KOPT-K1 (cell line): ENCODE data around the gene RBM4.
A peak's percentile ranks its signal among the peaks of the same experiment; 100 is the strongest.

Source experiments
- H3K27ac ChIP-seq: fragments of 200-600 bp; sonication (generic); 2 replicates; pipeline ENCODE4 v1.5.1; 2016; ENCODE audit warnings: antibody characterized with exemption, mild to moderate bottlenecking, low read depth, low read length; ENCODE audit not compliant: poor library complexity, severe bottlenecking
- H3K36me3 ChIP-seq: fragments of 200-600 bp; sonication (generic); 2 replicates; pipeline ENCODE4 v1.5.1; 2017; ENCODE audit warnings: antibody characterized with exemption, mild to moderate bottlenecking, low read length, moderate library complexity; ENCODE audit not compliant: insufficient read depth
- H3K9me3 ChIP-seq: fragments of 200-600 bp; sonication (generic); 2 replicates; pipeline ENCODE4 v1.5.1; 2017; ENCODE audit warnings: antibody characterized with exemption, low read length, mild to moderate bottlenecking; ENCODE audit not compliant: insufficient read depth, poor library complexity, severe bottlenecking

The RBM4 gene

DNA sequence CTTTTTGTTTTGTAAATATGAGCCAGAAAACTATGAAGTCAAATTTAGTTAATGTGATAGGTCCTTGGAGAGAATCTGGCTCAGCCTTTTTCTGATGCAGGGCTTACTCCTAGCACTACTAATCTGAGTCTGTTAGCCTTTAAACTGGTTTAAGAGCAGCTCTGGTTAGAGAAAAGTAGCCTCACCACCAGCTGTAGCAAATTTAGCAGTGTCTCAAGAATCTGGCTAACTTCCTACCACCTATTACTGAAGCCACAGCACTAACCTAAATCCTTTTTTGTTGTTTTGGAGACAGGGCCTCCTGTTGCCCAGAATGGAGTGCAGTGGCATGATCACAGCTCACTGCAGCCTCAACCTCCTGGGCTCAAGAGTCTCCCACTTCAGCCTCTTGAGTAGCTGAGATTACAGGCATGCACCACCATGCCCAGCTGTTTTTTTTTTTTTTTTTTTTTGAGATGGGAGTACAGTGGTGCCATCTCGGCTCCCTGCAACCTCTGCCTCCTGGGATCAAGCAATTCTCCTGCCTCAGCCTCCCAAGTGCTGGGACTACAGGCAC lies 25.3 kb downstream of the RBM4 start:
- Histone ChIP-seq H3K36me3 (peaks cover 99% of the 10 kb centered on the region), H3K9me3 (no peaks in the 10 kb centered on the region), H3K27ac (no peak overlapping the region)

DNA sequence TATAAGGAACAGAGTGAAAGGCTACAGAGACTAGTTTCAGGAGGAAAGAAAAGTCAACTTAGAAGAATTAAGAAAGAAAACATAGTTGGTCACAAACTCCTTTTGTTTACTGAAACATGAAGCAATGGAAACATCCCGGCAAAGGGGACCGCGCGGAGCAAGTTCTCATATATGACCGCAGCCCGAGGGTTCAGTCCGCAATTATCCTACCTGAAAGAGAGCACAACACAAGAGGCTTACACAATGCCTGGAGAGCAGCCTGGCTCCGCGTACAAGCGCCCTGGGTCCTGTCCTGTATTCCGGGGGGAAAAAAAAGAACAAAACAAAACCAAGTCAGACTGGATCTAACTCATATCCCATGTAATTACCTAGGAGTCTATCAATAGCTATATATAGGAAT lies 26.9 kb downstream of the RBM4 start:
- Histone ChIP-seq H3K9me3 (no peaks in the 10 kb centered on the region), H3K27ac (no peak overlapping the region), H3K36me3 (peaks cover 99% of the 10 kb centered on the region)

DNA sequence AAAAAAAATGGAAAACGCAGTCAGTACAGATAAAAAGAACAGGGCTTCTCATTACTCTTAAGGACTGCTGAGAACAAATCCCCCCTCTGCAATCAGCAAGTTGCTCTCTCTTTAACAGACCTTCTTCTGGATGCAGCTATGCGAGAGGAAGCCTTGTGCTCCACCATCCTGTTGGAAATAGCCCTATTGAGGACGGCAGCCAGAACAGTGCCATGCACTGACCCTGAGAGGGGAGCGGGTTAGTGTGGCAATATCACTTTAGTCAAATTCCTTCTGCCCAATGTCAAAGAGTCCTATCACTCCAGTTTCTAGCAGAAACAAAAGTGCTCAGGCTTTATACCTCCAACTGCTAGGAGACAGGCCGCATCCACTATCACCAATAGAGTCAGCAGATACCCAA lies 32.3 kb downstream of the RBM4 start:
- Histone ChIP-seq H3K9me3 (no peaks in the 10 kb centered on the region), H3K36me3 (peaks cover 71% of the 10 kb centered on the region), H3K27ac (no peak overlapping the region)

DNA sequence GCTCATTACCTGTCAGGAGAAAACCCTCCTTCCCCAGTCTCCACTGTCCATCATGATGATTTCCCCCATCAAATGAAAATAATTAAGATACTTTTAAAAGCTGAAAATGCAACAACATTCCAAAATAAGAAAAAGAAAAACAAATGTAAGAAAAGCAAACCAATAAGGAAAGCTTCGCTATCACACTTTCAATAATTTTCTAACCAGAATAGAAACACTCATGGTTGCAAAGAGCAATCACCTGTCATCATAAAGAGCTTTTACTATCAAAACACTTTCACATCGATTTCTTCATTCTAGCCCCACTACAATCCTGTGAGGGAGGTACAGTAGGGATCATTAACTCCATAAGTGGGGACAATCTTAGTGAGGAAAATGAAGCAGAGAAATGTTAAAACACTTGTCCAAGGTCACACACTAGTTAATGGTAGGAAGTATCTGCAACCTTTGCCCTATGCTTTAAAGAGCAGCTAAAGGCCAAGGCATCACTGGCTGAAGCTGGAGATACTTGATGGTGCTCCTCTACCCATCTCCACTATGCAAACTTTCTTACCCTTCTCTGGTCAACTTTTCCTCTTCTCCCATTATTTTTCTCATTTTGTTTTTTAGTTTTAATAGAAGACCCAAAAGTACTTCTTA lies 36.6 kb downstream of the RBM4 start:
- no peak overlapping the region for H3K27ac ChIP-seq
- H3K36me3 ChIP-seq: peaks cover 28% of the 10 kb centered on the region
- no peaks in the 10 kb centered on the region for H3K9me3 ChIP-seq

- Histone ChIP-seq H3K9me3 (no peaks in the 10 kb centered on the region), H3K27ac (peak overlapping the region; percentile 65), H3K36me3 (peaks cover 15% of the 10 kb centered on the region)
Observed at GRCh38 chr11:66676282-66676919, 37.9 kb downstream of the RBM4 start.

DNA sequence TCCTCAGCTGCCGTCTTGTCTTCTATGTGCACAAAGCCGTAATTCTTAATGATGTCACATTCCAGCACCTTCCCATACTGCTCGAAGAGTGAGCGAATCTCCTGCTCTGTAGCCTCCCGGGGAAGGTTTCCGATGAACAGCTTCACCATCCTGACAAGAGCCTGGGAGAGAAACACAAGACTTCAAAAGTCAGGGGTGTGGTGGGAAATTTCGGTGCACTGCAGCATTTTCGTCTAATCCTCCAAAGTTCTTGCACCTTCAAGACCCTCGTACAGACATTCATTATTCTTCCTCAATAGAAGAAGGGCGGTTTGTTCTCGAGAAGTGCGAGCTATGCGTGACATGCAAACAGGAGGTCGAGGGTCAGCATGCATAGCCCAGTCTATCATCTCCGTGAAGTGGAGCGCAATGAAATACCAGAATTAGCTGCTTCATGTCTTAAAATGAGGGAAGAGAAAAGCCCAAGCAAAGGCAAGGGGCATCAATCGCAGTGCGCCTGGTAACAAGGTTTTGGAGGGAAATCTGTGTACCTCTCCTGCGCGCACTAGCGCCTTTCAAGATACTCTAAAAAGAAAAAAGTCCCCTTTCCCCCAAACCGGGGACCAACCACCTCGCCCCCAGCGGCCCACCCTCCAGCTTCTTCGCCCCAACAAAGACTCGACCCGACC lies 38.6 kb downstream of the RBM4 start:
- Histone ChIP-seq H3K9me3 (no peaks in the 10 kb centered on the region), H3K36me3 (peaks cover 12% of the 10 kb centered on the region), H3K27ac (peak overlapping the region; percentile 65)

DNA sequence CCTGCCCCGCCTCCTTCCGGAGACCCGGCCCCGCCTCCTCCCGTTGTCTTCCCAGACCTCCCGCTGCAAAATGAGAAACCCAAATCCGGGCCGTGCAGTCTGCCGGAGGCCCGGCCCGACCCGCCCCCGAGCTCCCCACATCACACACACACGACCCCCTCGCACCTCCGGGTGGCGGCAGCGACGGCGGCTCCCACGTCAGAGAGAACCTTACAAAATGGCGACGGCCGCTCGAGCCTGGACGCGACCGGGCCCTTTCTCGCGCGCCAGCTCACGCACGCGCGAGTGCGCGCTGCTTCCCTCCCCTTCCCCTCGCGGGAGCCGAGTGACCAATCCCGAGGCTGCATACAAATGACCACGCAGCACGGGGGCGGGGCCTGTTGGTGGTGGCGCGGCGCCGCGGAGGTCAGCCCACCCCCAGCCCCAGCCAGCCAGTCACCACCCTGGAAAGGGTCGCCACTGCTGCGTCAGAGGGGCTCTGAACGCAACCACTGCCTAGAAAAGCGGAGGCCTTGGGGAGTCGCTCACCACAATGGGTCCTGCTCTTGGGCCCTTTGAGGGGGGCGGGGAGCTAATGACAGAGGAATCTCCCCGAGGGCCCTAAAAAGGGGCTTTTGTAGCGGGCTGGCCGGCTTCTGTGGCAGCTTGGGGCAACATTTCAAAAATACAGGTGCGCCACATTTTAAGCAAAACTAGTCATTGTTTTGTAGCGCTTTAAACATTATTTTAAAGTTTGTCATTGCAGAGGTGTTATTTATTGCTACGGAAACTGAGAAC lies 39.3 kb downstream of the RBM4 start, which contains the start of gene RBM4B:
RBM4B (minus strand) TSS at position 289 of the 777 bp plus-strand sequence. CDS start 808 bp downstream, outside the sequence.
- Histone ChIP-seq H3K9me3 (no peaks in the 10 kb centered on the region), H3K27ac (peak within 1 kb of the TSS; percentile 65), H3K36me3 (peaks cover 12% of the 10 kb centered on the region)

DNA sequence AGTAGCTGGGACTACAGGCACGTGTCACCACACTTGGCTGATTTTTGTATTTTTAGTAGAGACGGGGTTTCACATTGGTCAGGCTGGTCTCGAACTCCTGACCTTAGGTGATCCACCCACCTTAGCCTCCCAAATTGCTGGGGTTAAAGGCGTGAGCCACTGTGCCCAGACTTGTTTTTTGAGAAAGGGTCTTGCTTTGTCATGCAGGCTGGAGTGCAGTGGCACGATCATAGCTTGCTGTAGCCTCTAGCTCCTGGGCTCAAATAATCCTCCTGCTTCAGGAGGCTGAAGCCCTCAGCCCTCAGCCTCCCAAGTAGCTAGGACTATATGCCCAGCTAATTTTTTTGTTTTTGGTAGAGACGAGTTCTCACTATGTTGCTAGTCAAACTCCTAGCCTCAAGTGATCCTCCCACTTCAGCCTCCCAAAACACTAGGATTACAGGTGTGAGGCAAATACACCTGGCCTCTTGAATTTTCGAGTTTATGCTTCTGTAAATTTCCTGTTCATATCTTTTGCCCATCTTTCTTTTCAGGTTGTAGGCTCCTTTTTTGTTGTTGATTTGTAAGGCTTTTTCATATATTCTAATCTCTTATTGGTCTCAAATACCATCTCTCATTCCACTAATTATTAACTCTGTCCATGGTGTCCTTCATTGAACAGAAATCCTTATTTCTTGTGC lies 42.6 kb downstream of the RBM4 start:
- Histone ChIP-seq H3K36me3 (peaks cover 14% of the 10 kb centered on the region; the same call in 1 of the 2 replicates), H3K27ac (no peak overlapping the region), H3K9me3 (no peaks in the 10 kb centered on the region)

DNA sequence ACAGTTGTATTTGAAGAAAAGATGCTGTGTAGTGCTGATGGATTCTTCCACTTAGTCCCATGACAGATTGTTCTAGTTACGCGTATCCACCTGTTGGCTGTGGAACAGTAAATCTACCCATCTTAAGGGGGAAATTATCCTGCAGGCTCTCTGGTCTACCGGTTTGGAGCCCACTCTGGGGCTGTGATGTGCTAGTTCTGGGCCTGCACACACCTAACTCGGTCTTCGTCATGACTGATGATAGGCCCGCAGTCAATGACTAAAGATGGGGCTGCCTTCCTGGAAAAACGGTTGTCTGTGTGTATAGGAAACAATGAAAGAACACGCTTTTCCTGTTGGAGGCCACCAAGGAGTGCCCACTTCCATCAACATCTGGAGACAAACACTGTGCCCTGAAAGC lies 45.4 kb downstream of the RBM4 start:
- H3K36me3 ChIP-seq: peaks cover 41% of the 10 kb centered on the region; the same call in 1 of the 2 replicates
- no peaks in the 10 kb centered on the region for H3K9me3 ChIP-seq
- H3K27ac ChIP-seq: no peak overlapping the region

DNA sequence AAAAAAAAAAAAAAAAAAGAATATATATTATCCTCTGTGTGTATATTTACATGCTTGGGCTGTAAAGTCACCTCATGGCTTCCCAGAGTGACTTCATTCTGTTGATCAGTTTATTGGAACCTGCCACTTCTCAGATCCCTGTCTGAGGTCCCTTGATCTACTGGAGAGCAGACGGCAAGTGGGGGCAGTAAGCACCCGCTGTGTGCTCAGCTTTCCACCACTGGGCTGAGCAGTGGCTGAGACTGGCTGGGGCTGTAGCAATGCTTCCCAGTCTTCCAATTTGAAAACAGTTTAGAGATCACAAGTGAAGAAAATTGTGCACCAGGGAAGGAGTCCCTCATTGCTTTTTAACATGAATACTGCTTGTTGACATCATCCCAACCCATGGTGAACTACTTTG lies 46.1 kb downstream of the RBM4 start:
- Histone ChIP-seq H3K9me3 (no peaks in the 10 kb centered on the region), H3K36me3 (peaks cover 47% of the 10 kb centered on the region; the same call in 1 of the 2 replicates), H3K27ac (no peak overlapping the region)

GRCh38 chr11:66685276-66686099 lies 47.0 kb downstream of the RBM4 start:
- H3K27ac ChIP-seq: no peak overlapping the region
- no peaks in the 10 kb centered on the region for H3K9me3 ChIP-seq
- H3K36me3 ChIP-seq: peaks cover 55% of the 10 kb centered on the region; the same call in 1 of the 2 replicates

- Histone ChIP-seq H3K27ac (no peak overlapping the region), H3K9me3 (no peaks in the 10 kb centered on the region), H3K36me3 (peaks cover 58% of the 10 kb centered on the region; the same call in 1 of the 2 replicates)
Observed at GRCh38 chr11:66686100-66686785, 47.7 kb downstream of the RBM4 start.
